ENCODE data around the gene RFC2.
"Not testable (repeated sequence)": the region's sequence is repeated elsewhere in the genome, so short reads cannot be mapped to it uniquely, and the experiment has no call there.

RFC2 gene

GRCh38 chr7:74217455-74218342 lies 36.5 kb downstream of the RFC2 start:
- no peak for DNase-seq (ENCODE audit: low spot score)

- DNase-seq (ENCODE audit: low spot score) = no peak
Measured at GRCh38 chr7:74216361-74216761, 37.8 kb downstream of the RFC2 start.

GRCh38 chr7:74215921-74216320 lies 38.3 kb downstream of the RFC2 start:
- DNase-seq (ENCODE audit: low spot score) = no peak

GRCh38 chr7:74214816-74215630 lies 39.2 kb downstream of the RFC2 start:
- no peak for DNase-seq (ENCODE audit: low spot score)

GRCh38 chr7:74212661-74213060 lies 41.5 kb downstream of the RFC2 start:
- no peak for DNase-seq (ENCODE audit: low spot score)

GRCh38 chr7:74208241-74208640 lies 46.0 kb downstream of the RFC2 start:
- not testable (repeated sequence) for DNase-seq (ENCODE audit: low spot score)

- DNase-seq (ENCODE audit: low spot score) = no peak
Measured at GRCh38 chr7:74207586-74207985, 46.6 kb downstream of the RFC2 start.

- DNase-seq (ENCODE audit: low spot score) = peak; percentile 91
Measured at GRCh38 chr7:74206589-74207120, 47.5 kb downstream of the RFC2 start.

- DNase-seq (ENCODE audit: low spot score) = not testable (repeated sequence)
Measured at GRCh38 chr7:74206052-74206451, 48.1 kb downstream of the RFC2 start.

- DNase-seq (ENCODE audit: low spot score) = no peak
Measured at GRCh38 chr7:74203956-74204618, 50.1 kb downstream of the RFC2 start.

GRCh38 chr7:74202841-74203556 lies 51.2 kb downstream of the RFC2 start:
- DNase-seq (ENCODE audit: low spot score) = no peak

- no peak for DNase-seq (ENCODE audit: low spot score)
Measured at GRCh38 chr7:74199551-74200355, 54.4 kb downstream of the RFC2 start.

GRCh38 chr7:74197449-74198124 lies 56.6 kb downstream of the RFC2 start:
- no peak for DNase-seq (ENCODE audit: low spot score)

- not testable (repeated sequence) for DNase-seq (ENCODE audit: low spot score)
Measured at GRCh38 chr7:74195968-74196654, 58.1 kb downstream of the RFC2 start.

- DNase-seq (ENCODE audit: low spot score) = not testable (repeated sequence)
Measured at GRCh38 chr7:74195139-74195860, 58.9 kb downstream of the RFC2 start.

GRCh38 chr7:74194686-74195085 lies 59.5 kb downstream of the RFC2 start:
- no peak for DNase-seq (ENCODE audit: low spot score)

GRCh38 chr7:74193913-74194312 lies 60.3 kb downstream of the RFC2 start:
- DNase-seq (ENCODE audit: low spot score) = no peak

- DNase-seq (ENCODE audit: low spot score) = no peak
Measured at GRCh38 chr7:74193054-74193453, 61.1 kb downstream of the RFC2 start.

- DNase-seq (ENCODE audit: low spot score) = no peak
Measured at GRCh38 chr7:74191231-74191630, 63.0 kb downstream of the RFC2 start.

Data from ecto neural progenitor cell (in vitro differentiated cells).